ENCODE data around the gene SPC24. TPM values are rescaled to one million over a fixed set of nuclear protein-coding genes. Genes with fewer than 3 reads are reported as not detected.

The SPC24 gene, protein sequence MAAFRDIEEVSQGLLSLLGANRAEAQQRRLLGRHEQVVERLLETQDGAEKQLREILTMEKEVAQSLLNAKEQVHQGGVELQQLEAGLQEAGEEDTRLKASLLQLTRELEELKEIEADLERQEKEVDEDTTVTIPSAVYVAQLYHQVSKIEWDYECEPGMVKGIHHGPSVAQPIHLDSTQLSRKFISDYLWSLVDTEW
- total RNA-seq (2014; rRNA removed; shearing (Covaris generic)): 74.0 and 74.7 TPM in 2 replicates

DNA sequence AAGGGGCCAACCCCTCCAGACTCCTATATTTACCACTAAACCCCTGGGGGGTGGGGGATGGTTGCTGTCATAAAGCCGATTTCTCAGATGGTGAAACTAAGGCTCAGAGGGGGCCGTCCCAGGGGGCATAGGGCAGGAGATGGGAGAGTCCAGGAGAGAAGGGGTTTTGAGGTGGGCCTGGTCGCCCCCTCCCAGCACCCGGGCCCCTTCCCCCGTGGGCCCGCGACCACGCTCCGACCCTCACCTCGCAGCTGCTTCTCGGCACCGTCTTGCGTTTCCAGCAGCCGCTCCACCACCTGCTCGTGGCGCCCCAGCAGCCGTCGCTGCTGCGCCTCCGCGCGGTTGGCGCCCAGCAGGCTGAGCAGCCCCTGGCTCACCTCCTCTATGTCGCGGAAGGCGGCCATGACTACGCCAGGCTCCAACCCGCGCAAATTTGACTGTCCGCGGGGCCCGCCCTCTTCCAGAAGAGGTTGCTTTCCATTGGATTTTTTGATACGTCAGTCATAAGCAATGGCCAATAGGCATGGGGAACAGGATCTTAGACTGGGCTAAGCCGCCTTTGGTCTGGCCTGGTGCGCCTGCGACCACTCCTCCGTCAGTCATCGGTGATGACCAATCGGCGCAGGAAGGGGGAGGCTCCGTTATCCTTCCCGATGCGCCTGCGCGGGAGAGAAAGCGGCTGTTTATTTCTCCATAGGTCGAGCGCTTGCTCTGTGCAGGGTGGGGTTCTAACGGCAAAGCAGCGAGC is at the start of gene SPC24:
Gene SPC24 (minus strand): TSS at position 410 of the 748 bp plus-strand sequence. CDS start 6 bp downstream, at position 404.
- in situ Hi-C loops (cut with HindIII; ENCODE audit: low sequenced_read_pairs): no loop called here

DNA sequence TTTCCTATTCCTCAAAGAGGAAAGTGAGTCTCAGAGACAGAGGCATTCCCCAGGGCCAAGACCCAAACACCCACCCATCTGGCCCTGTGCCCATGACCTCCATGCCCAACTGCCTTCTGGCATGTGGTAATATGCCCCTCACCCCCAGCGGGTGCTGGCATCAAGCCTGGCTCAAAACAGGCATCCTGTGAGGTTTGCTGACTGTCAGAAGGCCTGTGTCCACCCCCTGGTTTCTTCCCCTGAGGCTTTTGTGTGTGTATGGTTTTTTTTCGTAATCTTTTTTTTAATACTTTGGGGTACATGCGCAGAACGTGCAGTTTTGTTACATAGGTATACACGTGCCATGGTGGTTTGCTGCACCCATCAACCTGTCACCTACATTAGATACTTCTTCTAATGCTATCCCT is 49.4 kb upstream of the SPC24 start:
- in situ Hi-C loops (cut with HindIII; ENCODE audit: low sequenced_read_pairs): no loop called here
- no peak for DNase-seq (ENCODE audit: low spot score)

More for the DNA sequence above, at the start of gene SPC24:
- DNase-seq (ENCODE audit: low spot score): peak; percentile 100

DNA sequence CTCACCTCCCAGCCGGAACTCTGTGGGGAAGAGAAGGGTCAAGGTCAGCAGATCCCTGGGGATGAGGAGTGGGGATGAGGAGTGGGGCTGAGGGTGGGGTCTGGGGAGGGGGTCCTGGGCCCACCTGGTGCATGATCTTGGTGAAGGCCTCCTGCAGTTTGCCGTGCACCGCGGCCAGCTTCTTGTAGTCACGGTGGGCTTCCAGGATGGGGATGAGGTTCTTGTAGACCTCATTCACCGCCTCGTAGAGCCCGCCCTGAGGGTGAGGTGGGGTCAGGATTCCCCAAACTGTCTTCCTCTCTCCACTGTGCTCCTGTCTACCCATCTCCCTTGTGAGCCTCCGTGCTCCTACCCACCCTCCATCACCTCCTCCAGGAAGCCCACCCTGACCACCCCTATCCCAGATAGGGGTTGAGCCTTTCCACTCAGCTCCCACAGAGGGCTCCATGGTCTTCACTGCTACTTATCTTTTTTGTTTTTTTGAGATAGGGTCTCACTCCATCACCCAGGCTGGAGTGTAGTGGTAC is 48.6 kb upstream of the SPC24 start:
- in situ Hi-C loops (cut with HindIII; ENCODE audit: low sequenced_read_pairs): no loop called here
- no peak for DNase-seq (ENCODE audit: low spot score)

DNA sequence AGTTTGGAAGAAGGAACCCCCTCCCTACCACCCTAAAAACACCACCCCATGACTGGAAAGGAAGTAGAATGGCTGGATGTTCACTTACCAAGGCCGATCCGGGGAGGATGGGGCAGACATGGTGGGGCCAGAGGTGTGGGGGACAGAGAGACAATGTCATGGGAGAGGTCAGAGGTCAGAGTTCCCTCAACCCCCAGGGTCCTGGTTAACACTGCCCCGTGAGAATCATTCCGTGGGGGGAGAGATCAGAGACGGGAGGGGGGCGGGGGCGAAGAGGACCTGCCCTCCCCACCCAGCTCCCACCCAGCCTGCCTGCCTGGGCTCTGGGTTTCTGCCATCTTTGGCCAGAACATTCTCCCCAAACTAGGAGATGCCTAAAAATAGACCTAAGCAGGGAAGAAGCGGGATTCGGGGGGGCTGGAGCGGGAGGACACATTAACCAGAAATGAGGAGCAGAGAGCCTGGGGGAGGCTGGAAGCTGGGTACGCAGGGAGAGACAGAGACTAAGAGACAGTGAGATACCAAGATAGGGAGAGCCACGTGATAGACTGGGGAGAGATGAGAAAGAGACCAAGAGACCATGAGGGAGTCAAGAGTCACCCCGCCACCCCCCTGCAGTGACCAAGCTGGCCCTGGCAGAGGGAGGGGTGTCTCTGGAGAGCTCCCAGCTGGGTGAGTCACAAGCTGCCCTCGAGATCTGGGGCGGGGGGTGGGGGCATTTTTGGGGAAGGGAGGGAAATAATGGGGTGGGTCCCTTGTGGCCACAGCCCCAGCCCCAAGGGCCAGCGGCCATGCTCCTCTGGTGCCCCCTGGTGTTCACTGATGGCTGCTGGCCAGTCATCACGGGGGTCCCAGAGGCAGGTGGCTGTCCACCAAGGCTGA is 47.9 kb upstream of the SPC24 start:
- in situ Hi-C loops (cut with HindIII; ENCODE audit: low sequenced_read_pairs): no loop called here
- peak; percentile 22 for DNase-seq (ENCODE audit: low spot score)

DNA sequence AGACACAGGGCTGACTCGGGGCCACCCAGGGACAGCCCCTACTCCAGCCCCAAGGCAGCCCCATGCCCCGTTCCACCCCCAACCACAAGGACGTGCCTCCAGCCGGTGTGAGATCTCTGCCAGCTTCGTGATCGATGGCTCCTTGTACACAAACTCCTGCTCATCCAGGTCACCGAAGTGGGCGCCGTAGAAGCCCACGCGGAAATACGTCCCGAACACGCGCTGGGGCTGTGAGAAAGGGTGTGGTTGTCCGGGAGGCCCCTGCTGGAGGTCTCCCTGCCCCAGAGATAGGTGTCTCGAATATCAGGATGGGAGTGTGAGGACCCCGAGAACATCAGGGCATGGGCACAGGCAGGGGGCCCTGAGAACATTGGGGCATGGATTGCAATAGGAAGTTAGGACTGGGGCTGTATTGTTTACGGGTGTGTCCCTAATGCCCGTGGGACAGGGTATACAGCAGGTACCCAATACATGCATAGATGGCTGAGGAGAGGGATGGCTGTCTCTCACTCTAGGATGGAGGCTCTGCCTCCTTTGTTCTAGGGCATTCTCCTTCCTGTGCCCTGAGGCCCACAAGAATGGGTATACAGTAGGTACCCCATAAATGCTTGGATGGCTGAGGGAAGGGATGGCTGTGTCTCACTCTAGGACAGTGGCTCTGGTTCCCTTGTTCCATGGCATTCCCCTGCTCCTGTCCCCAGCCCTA is 47.1 kb upstream of the SPC24 start:
- DNase-seq (ENCODE audit: low spot score): no peak
- in situ Hi-C loops (cut with HindIII; ENCODE audit: low sequenced_read_pairs): no loop called here

DNA sequence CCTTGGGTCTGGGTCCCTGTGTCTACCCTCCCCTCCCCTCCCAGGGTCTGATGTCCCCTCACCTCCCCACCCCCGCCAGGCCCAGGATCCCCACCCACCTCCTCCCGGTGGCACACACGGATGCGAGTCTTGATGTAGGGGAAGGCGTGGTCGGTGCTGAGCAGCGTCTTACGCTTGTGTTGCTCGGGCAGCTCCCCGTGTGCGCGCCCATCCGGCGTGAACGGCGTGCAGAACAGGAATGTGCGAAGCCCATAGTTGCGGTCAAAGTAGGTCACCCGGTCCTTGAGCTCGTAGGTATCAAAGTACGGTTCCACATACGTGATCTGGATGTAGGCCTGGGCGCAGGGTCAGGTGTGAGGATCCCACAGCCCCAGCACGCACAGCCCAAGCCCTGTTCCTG is 46.2 kb upstream of the SPC24 start:
- in situ Hi-C loops (cut with HindIII; ENCODE audit: low sequenced_read_pairs): no loop called here
- DNase-seq (ENCODE audit: low spot score): no peak

DNA sequence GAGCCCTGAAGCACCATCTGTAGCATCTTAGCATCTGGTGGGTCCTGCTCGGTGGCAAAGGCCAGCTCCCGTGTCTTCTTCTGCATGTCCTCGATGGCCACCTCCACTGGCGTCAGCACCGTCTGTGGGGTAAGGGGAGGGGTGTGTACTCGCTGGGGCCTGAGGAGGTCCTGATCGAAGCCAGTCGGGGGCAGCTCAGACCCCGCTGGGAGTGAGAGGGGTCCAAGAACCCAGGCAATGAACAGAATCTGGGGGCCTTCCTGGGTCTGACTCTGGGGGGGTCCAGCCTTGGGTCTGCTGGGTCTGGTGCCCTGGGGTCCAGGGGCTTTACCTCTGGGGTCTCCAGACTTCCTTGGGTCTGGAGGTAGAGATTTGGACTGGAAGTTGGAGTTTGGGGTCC is 45.3 kb upstream of the SPC24 start:
- in situ Hi-C loops (cut with HindIII; ENCODE audit: low sequenced_read_pairs): no loop called here
- DNase-seq (ENCODE audit: low spot score): no peak

DNA sequence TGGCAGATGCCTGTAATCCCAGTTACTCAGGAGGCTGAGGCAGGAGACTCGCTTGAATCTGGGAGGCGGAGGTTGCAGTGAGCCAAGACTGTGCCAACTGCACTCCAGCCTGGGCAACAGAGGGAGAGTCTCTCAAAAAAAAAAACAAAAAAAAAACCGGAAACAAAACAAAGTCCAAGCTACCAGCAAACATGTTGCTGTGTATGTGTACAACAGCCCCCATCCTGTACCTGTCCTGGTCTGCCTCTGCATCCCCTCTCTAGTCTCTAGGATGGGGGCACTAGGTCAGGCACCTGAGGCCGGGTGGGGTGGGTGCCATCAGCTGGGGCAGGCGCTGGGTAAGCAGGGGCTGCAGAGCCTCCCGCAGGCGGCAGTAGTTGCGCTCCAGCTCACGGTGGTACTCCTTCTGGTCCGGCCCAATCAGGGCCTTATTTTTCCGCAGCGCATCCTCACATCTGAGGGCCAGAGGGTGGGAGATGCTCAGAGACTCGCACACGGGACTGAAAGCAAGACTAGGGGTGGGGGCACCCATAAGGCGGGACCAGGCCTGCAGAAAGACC is 44.5 kb upstream of the SPC24 start:
- no peak for DNase-seq (ENCODE audit: low spot score)
- in situ Hi-C loops (cut with HindIII; ENCODE audit: low sequenced_read_pairs): no loop called here

DNA sequence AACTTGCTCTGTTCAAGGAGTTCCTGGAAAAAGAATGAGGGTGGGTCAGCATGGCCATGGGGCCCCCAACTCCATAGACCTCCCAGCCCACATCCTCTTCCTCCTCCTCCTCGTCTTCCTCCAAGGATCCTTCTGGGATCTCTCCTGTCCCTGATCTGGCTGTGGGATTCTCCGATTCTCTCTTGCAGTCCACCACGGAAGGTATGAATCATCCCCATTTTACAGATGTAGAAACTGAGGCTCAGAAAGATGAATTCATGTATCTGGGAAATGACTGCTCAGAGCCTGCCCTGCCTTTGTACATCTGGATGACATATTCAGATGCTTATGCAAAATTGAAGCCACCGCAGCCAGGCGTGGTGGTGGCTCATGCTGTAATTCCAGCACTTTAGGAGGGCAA is 43.9 kb upstream of the SPC24 start:
- in situ Hi-C loops (cut with HindIII; ENCODE audit: low sequenced_read_pairs): no loop called here
- DNase-seq (ENCODE audit: low spot score): no peak

DNA sequence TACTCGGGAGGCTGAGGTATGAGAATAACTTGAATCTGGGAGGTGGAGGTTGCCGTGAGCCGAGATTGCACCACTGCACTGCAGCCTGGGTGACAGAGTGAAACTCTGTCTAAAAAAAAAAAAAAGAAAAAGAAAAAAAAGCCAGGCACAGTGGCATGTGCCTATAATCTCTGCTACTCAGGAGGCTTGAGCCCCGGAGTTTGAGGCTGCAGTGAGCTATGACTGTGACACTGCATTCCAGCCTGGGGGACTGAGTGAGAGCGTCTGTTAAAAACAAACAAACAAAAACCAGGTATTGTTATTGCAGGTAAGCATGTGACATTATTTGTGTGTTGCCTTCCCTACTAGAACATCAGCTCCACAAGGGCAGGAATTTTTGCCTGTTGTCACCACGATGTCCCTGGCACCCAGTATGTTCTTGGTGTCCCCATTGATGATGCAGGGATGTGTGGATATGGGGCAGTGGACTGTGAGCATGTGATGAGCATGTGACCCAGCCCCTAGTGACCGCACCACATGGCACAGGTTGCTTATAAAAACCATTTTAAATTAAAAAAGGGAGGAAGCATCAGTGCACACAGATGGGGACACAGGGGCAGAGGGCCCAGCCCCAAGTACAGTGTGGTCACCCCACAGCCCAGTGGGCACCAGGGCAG is 43.3 kb upstream of the SPC24 start:
- no peak for DNase-seq (ENCODE audit: low spot score)
- in situ Hi-C loops (cut with HindIII; ENCODE audit: low sequenced_read_pairs): no loop called here

DNA sequence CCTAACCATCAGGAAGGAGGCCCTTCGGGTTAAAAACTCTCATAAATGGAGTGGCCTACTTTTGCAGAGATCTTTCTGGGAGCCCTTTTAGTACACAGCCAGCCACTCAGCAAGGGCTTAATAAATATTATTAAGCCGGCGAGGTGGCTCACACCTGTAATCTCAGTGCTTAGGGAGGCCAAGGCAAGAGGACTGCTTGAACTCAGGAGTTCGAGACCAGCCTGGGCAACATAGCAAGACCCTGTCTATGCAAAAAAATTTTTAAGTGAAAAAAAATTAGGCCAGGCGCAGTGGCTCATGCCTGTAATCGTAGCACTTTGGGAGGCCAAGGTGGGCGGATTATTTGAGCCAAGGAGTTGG is 42.6 kb upstream of the SPC24 start:
- DNase-seq (ENCODE audit: low spot score): no peak
- in situ Hi-C loops (cut with HindIII; ENCODE audit: low sequenced_read_pairs): no loop called here

DNA sequence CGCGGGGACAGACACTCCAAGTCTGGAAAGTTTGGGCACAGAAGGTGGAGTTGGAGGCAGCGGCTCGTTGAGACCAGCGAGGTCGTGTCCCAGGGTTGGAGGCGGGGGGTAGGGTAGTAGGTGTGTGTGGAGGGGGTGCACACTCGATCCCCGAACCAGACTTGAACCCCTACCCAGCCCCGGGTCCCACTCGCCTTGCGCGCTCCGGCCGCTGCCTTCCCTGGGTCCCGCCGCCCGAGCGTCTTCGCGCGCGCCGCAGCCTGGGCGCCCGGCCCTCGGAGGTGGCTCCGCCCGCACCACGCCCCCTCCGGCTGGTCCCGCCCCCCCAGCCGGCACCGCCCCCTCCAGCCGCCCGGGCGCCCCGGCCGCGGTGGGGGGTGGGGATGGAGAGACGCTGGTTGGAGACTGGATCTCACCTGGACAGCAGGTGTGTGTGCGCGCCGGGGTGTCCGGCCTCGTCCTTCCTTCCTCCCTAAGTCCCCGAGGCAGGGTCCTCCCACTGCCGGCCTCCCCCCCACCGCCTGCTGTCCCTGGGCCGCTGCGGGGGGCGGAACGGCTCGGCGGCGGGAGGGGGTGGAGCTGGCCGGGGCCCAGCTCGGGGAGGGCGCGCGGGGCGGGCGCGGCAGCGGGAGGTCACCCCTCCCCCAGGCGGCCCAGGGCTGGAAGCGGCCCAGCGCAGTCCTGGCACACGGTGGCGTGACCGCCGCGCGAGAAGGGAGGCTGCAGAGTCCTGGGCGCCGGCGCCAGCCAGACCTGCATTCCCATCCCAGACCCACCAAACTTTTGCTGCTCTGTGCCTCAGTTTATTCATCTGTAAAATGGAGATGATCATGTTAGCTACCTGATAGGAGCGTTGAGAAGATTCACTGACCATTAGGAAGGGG is 42.0 kb upstream of the SPC24 start, which contains the start of gene KANK2:
Gene KANK2 (minus strand): TSS at position 255 of the 884 bp plus-strand sequence. CDS start 3,034 bp downstream, outside the sequence.
- in situ Hi-C loops (cut with HindIII; ENCODE audit: low sequenced_read_pairs): no loop called here
- DNase-seq (ENCODE audit: low spot score): peak; percentile 38

DNA sequence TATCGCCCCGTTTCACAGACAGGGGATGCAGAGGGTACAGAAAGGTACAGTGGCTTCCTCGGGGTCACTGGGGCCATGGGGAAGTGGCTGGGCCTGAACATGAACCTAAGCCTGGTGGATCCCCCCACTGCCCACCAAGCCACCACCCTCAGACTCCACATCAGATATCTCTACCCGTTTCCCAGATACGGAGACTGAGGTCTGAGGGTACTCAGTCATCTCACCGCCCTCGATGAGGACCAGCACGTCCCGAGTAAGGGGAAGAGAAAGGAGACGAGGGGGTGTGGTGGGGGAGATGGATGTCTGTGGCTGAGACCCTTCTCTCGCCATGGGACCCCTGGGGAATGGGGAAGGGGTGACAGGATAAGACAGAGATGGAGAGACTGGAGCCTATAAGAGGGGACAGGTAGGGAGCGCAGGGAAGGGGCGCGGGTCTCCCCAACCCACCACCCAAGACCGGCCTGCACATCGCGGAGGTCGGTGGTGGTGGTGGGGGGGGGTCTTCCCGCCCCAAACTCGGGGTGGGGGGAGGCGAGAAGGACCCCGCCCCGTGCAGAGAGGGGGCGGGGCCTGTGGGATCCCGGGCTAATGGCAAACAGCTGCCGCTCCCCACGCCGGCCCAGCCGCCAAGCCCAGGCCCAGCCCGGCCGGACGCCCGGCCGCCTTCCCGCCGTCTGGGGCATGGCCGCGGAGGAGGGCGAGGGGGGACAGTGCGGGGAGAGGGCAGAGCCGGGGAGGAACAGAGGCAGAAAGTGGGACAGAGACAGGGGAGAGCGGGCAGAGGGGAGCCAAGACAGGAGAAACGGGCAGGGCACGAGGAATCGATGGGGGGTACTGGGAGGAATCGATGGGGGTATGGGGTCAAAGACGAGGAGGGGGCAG is 41.1 kb upstream of the SPC24 start:
- in situ Hi-C loops (cut with HindIII; ENCODE audit: low sequenced_read_pairs): no loop called here

DNA sequence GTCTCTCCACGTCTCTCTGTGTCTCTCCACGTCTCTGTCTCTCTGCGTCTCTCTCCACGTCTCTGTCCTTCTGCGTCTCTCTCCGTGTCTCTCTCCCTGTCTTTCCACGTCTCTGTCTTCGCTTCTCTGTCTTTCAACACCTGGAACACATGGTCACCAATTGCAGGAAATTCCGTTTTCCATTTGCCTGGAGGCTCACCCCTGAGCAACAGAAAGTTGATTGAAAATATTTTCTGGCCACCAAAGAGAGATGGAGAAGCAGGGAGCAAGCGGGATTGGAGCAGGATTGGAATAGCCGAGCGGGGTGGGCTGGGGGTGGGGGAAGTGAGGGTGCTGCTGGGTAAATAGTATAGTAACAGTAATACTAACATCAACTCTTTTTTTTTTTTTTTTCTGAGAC is 40.1 kb upstream of the SPC24 start:
- no peak for DNase-seq (ENCODE audit: low spot score)

More for the DNA sequence above, 41.1 kb upstream of the SPC24 start:
- no peak for DNase-seq (ENCODE audit: low spot score)

DNA sequence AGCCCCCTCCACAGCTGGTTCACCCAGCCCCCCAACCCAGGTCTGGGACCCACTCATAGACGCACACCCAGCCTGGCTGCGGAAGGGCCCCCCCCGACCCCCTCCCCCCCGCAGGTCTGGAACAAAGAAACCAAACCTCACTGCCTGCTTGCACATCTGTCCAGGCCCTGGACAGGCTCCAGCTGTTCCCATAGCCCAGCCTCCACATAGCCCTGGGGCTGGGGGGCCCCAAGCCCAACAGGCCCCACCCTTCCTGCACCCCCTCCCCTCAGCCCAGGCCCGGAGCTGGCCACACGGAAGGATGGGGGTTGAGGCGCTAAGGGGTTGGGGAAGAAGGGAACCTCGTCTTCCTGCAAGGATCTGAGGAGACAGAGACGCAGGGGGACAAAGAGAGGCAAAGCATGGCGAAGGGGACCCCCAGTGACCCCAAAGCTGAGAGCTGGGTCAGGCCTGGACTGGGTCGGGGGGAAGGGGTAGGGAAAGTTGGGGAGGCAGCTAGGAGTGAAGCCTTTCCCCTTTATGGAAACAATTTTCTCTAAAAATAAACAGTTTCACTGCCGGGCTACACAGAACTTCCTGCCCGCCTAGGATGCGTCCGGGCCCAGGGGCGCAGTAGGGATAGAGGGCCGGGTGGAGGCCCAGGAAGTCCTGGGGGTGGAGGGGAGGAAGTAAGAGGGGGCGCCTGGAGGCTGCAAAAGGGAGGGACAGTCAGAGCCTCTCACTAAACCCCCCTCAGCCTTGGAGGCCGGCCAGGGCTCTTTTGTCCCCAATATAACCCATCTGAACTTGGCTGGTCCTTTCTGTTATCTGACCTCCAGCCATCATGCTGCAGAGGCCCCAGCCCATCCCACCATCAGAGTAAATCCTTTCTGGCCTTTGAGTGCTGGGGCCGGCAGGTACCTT is 39.3 kb upstream of the SPC24 start:
- in situ Hi-C loops (cut with HindIII; ENCODE audit: low sequenced_read_pairs): no loop called here
- DNase-seq (ENCODE audit: low spot score): no peak

More for the DNA sequence above, 40.1 kb upstream of the SPC24 start:
- in situ Hi-C loops (cut with HindIII; ENCODE audit: low sequenced_read_pairs): no loop called here

All from G401 (cell line).